Activated T-helper 2 cell treated with anti-CD3 and anti-CD28 coated beads, Interferon-gamma antibody, Interleukin-2, Interleukin-4, amounts not matched to agents 10 μg/mL and 5 μg/mL and 100 μg/mL, durations not matched to agents 14 hours and 24 hours and 36 hours (primary cell): Measurements from ENCODE around the gene SEL1L. TPM values are rescaled to one million over a fixed set of nuclear protein-coding genes. Genes with fewer than 3 reads are reported as not detected.
"Not testable (repeated sequence)": the region's sequence is repeated elsewhere in the genome, so short reads cannot be mapped to it uniquely, and the experiment has no call there.

Source experiments
- DNase-seq: peaks from one replicate; pipeline ENCODE4 v3.0.0; 2021; ENCODE audit warnings: low spot score
- H3K27ac Mint-ChIP-seq: one replicate; pipeline ENCODE4 v1.8.0; 2021; ENCODE audit warnings: mixed read lengths
- H3K27me3 Mint-ChIP-seq: one replicate; pipeline ENCODE4 v1.8.0; 2021; ENCODE audit warnings: low read depth, mixed read lengths
- H3K36me3 Mint-ChIP-seq: one replicate; pipeline ENCODE4 v1.8.0; 2021; ENCODE audit warnings: low read depth, mixed read lengths
- H3K4me1 Mint-ChIP-seq: one replicate; pipeline ENCODE4 v1.8.0; 2021; ENCODE audit warnings: low read depth, mixed read lengths
- H3K4me3 Mint-ChIP-seq: one replicate; pipeline ENCODE4 v1.8.0; 2021; ENCODE audit warnings: low read depth, mild to moderate bottlenecking, moderate library complexity, mixed read lengths
- H3K9me3 Mint-ChIP-seq: one replicate; pipeline ENCODE4 v1.8.0; 2021; ENCODE audit warnings: mixed read lengths
- intact Hi-C: fragments of 100-400 bp; cut with micrococcal nuclease; formaldehyde crosslinking; loops from one replicate; pipeline ENCODE4 v1.15.1; 2023
- total RNA-seq: library from RNA; stranded (reverse); gene quantifications from 2 replicates; pipeline ENCODE4 v1.2.3, GENCODE V29; 2022

The SEL1L gene
- total RNA-seq, 1 donor from 2014 or later, result 52.6 TPM

GRCh38 chr14:81485372-81485771 is 48.3 kb downstream of the SEL1L start:
- intact Hi-C loops, result no loop called here
- no peak for DNase-seq
- Mint-ChIP-seq H3K36me3 (peaks cover 62% of the 10 kb centered on the region), H3K9me3 (no peaks in the 10 kb centered on the region), H3K4me3 (no peak overlapping the region), H3K27ac (no peak overlapping the region), H3K27me3 (no peaks in the 10 kb centered on the region), H3K4me1 (peaks cover 1% of the 10 kb centered on the region)

DNA sequence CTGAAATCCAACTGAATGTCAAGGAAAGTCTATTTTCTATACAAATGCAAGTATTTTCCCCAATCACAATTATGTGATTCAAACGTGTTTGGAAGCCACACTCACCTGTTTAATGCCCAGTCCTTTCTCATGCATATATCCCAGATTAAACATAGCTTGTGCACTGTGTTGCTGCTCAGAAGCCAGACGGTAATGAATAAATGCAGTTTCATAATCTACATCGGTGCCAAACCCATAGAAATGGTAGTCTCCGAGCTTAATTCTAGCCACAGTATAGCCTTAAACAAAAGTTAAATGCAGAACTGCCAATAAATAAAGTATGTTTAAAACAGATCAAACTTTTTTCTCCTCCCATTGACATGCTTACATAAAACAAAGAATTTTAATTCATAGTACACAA is 49.5 kb downstream of the SEL1L start:
- Mint-ChIP-seq H3K4me3 (no peak overlapping the region), H3K9me3 (no peaks in the 10 kb centered on the region), H3K4me1 (peaks cover 1% of the 10 kb centered on the region), H3K36me3 (peaks cover 62% of the 10 kb centered on the region), H3K27me3 (no peaks in the 10 kb centered on the region), H3K27ac (no peak overlapping the region)
- intact Hi-C loops, result no loop called here
- DNase-seq, result no peak

DNA sequence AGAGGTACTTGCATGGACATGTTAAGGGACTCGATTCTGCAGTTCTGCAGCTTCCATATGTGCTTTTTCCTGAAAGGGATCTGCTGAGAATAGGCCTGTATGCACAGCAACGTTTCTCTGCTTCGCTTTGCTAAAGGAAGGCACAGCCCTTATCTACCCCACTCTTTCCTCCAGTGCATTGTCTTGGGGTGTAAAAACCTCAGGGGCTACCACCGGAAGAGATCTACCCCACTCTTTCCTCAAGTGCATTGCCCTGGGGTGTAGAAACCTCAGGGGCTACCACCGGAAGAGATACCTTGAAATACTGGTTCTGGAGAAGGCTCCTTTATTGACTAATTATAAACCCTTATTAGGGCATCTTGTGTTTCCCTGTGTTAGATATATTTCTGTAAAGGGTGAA is 52.9 kb downstream of the SEL1L start:
- no peaks in the 10 kb centered on the region for H3K9me3 Mint-ChIP-seq
- DNase-seq, result no peak
- intact Hi-C loops, result no loop called here
- H3K27ac Mint-ChIP-seq, result no peak overlapping the region
- H3K4me3 Mint-ChIP-seq, result no peak overlapping the region
- H3K27me3 Mint-ChIP-seq, result no peaks in the 10 kb centered on the region
- peaks cover 60% of the 10 kb centered on the region for H3K36me3 Mint-ChIP-seq
- peaks cover 1% of the 10 kb centered on the region for H3K4me1 Mint-ChIP-seq

DNA sequence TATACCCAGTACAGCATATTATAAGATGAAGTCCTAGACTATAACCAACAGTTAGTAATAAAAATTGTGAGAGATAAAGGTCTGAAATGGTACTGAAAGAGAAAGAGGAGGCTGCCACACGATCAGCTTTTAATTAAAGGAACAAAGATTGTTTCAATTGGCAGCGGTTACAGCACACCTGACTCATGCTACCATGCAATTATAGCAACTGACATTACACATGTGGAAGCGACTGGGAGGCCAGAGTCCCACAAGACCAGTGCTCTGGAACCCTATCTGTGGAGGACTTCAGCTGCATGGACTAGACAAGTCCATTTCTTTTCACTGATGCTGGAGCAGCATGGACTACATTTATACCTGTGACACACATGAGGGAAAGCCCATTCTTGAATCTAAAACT is 55.2 kb downstream of the SEL1L start:
- H3K4me3 Mint-ChIP-seq, result no peak overlapping the region
- H3K36me3 Mint-ChIP-seq, result peaks cover 58% of the 10 kb centered on the region
- no peak overlapping the region for H3K27ac Mint-ChIP-seq

GRCh38 chr14:81476816-81477215 is 56.8 kb downstream of the SEL1L start:
- Mint-ChIP-seq H3K36me3 (peaks cover 68% of the 10 kb centered on the region), H3K4me3 (no peak overlapping the region), H3K27me3 (no peaks in the 10 kb centered on the region), H3K9me3 (no peaks in the 10 kb centered on the region), H3K4me1 (peaks cover 34% of the 10 kb centered on the region), H3K27ac (no peak overlapping the region)
- no peak for DNase-seq
- intact Hi-C loops, result no loop called here

More for the DNA sequence above, 55.2 kb downstream of the SEL1L start:
- intact Hi-C loops, result no loop called here
- Mint-ChIP-seq H3K27me3 (no peaks in the 10 kb centered on the region), H3K9me3 (no peaks in the 10 kb centered on the region), H3K4me1 (peaks cover 19% of the 10 kb centered on the region)
- DNase-seq, result no peak

DNA sequence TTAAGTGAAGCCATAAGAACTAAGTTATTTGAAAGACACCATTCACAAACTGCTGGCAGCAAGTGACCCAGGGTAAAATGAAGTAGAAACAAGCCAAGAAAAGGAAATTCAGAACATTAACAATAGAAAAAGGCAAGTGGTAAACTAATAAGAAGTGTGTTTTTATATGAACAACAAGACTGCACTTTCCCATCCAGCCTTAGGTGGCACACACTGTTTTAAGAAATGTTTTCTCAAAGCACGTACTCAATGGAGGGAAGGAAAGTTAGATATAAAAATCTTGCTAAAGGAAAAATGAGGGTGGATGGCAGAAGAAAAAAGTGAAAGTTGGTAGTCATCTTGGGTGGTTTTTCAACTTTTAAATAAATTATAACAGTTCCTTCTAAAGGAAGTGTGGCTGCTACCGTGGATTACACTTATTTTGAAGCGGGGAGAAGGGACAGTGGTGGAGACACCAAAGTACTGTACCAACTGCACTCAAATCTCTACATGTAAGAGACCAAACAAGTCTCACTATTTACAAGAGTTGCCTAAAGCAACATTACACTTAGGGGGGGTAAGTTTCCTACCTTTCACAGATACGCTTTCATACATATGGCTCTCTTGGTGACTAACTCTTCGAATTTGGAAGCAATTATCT is 58.8 kb downstream of the SEL1L start:
- H3K4me1 Mint-ChIP-seq, result peaks cover 50% of the 10 kb centered on the region
- H3K36me3 Mint-ChIP-seq, result peaks cover 68% of the 10 kb centered on the region
- H3K27ac Mint-ChIP-seq, result peak overlapping the region; percentile 66
- peak overlapping the region; percentile 62 for H3K4me3 Mint-ChIP-seq
- no peak for DNase-seq
- intact Hi-C loops, result loop anchor here (1.0 to 5.0 kb wide), 4 partner anchors 11 to 303 kb away; partner anchors contain the start of gene SEL1L
- H3K9me3 Mint-ChIP-seq, result no peaks in the 10 kb centered on the region
- H3K27me3 Mint-ChIP-seq, result no peaks in the 10 kb centered on the region

GRCh38 chr14:81474148-81474492 is 59.5 kb downstream of the SEL1L start:
- Mint-ChIP-seq H3K27ac (peak overlapping the region; percentile 66), H3K4me1 (peaks cover 50% of the 10 kb centered on the region)
- no peak for DNase-seq

DNA sequence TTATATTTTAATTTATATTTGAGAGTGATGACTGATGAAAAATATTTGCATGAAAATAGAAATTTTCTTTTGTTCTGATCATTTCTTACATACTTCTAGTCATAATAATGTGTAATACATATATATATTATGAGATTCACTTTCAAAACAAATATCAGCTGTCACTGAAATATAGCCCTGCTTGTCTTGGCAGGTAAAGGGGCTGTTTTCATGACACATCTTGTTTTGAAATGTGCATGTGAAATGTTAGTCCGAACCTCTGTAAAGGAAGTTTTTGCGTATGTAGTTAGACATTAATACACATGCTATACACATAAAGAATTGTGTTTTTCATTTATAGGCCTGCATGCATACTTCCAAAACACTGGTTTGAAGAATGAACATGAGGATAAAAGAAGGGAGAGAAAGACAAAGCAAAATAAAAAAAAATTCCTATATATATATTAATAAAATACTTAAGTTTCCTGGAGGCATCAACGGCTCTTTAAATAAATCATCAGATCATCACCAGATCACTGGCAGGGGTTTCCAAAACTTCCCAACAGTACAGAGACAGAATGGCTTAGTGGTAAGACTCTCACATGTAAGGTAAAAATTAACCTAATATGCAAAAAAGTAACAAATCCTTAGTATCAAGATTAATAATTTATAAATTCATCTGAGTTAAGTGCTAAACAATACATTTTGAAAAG is 60.1 kb downstream of the SEL1L start:
- Mint-ChIP-seq H3K9me3 (no peaks in the 10 kb centered on the region), H3K4me3 (peak overlapping the region; percentile 28), H3K27me3 (no peaks in the 10 kb centered on the region), H3K4me1 (peaks cover 50% of the 10 kb centered on the region), H3K36me3 (peaks cover 57% of the 10 kb centered on the region), H3K27ac (peak overlapping the region; percentile 66)
- intact Hi-C loops, result loop anchor here (1.0 to 5.0 kb wide), 4 partner anchors 9 to 301 kb away; partner anchors contain the start of gene SEL1L
- DNase-seq, result no peak

More at GRCh38 chr14:81474148-81474492, 59.5 kb downstream of the SEL1L start:
- Mint-ChIP-seq H3K27me3 (no peaks in the 10 kb centered on the region), H3K4me3 (peak overlapping the region; percentile 62), H3K9me3 (no peaks in the 10 kb centered on the region), H3K36me3 (peaks cover 62% of the 10 kb centered on the region)
- intact Hi-C loops, result loop anchor here (1.0 to 5.0 kb wide), 4 partner anchors 10 to 302 kb away; partner anchors contain the start of gene SEL1L

DNA sequence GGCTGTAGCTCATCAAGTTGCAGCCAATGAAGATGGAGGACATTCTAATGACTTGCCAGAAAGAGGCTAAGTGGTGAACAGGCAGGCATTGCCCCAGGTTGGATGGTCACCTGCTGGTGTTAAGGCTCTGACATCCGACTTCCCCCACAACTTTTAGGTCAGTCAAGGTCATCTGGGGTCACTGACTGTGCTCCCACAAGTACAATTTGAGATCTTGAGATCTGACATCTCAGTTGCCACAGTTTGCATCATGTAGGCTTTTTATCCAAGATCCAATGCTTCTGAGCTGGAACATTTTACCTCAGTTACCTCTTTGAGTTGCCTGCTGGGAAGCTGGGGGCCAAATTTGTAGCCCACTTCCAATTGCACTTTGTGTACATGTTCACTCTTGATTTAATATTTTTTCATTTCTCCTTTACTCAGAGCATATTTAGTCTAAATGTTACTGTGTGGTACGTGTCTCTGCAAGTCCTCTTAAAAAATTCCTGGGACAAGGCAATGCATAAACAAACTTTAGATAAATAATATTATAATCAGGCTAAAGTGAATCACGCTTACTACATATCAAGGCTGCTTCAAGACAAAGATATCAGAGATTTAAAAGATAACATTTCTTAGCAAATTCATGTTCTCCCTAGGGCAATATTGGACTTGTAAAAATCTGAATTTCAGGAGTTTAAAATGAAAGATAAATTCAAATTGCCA is 61.4 kb downstream of the SEL1L start:
- H3K9me3 Mint-ChIP-seq, result no peaks in the 10 kb centered on the region
- intact Hi-C loops, result loop anchor here (5.0 kb wide), 2 partner anchors 45 to 300 kb away; no protein-coding TSS in a partner anchor
- no peaks in the 10 kb centered on the region for H3K27me3 Mint-ChIP-seq
- H3K27ac Mint-ChIP-seq, result no peak overlapping the region
- no peak for DNase-seq
- no peak overlapping the region for H3K4me3 Mint-ChIP-seq
- H3K4me1 Mint-ChIP-seq, result peaks cover 50% of the 10 kb centered on the region
- peaks cover 50% of the 10 kb centered on the region for H3K36me3 Mint-ChIP-seq

DNA sequence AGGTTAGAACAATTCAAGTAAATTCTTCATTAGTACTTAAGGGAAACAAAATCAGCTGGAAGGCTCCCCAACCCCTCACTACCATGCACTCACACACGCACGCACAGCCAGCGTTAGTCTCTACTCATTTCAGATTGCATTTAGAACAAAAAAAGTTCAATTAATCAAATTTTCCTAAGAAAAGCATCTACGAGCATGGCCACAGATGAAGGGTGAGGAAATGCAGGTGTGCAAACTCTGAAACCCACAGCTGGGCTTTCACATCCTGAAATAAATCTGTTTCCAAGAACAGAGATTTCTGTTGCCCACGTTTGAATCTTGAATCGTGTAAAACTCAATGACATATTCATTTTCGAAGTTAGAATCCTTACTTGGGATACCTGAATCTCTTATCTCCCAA is 62.6 kb downstream of the SEL1L start:
- peaks cover 50% of the 10 kb centered on the region for H3K4me1 Mint-ChIP-seq
- H3K27me3 Mint-ChIP-seq, result no peaks in the 10 kb centered on the region
- peak overlapping the region; percentile 19 for H3K27ac Mint-ChIP-seq
- intact Hi-C loops, result loop anchor here (5.0 kb wide), 2 partner anchors 46 to 299 kb away; no protein-coding TSS in a partner anchor
- no peak overlapping the region for H3K4me3 Mint-ChIP-seq
- DNase-seq, result no peak
- H3K9me3 Mint-ChIP-seq, result no peaks in the 10 kb centered on the region
- H3K36me3 Mint-ChIP-seq, result peaks cover 40% of the 10 kb centered on the region

- Mint-ChIP-seq H3K36me3 (peaks cover 37% of the 10 kb centered on the region), H3K4me1 (peaks cover 50% of the 10 kb centered on the region)
- H3K27me3 Mint-ChIP-seq, H3K4me3 Mint-ChIP-seq, H3K9me3 Mint-ChIP-seq, DNase-seq, H3K27ac Mint-ChIP-seq: not testable (repeated sequence)
- intact Hi-C loops, result loop anchor here (5.0 kb wide), 2 partner anchors 47 to 298 kb away; no protein-coding TSS in a partner anchor
Measured at GRCh38 chr14:81470557-81470826, 63.2 kb downstream of the SEL1L start.

- no peak overlapping the region for H3K27ac Mint-ChIP-seq
- no peaks in the 10 kb centered on the region for H3K9me3 Mint-ChIP-seq
- peaks cover 11% of the 10 kb centered on the region for H3K36me3 Mint-ChIP-seq
- DNase-seq, result no peak
- H3K27me3 Mint-ChIP-seq, result no peaks in the 10 kb centered on the region
- H3K4me3 Mint-ChIP-seq, result no peak overlapping the region
- intact Hi-C loops, result no loop called here
- peaks cover 28% of the 10 kb centered on the region for H3K4me1 Mint-ChIP-seq
Measured at GRCh38 chr14:81466854-81467253, 66.8 kb downstream of the SEL1L start.
